HG03280 (cell line): ENCODE results near the gene CCDC149.

ENCODE experiments used
- ATAC-seq: cut with Tn5 transposase; IDR thresholded peaks from one replicate; pipeline ENCODE4 v1.9.1; 2021; ENCODE audit warnings: mild to moderate bottlenecking, moderate library complexity; ENCODE audit not compliant: unreplicated experiment

Gene CCDC149

GRCh38 chr4:24780936-24781495, 131.8 kb downstream of the CCDC149 start:
- ATAC-seq, result no peak

GRCh38 chr4:24778464-24779225, 134.2 kb downstream of the CCDC149 start:
- no peak for ATAC-seq

GRCh38 chr4:24777536-24778463, 135.0 kb downstream of the CCDC149 start:
- ATAC-seq, result no peak

- ATAC-seq, result no peak
Measured at GRCh38 chr4:24775750-24776149, 137.1 kb downstream of the CCDC149 start.

GRCh38 chr4:24775032-24775605, 137.7 kb downstream of the CCDC149 start:
- no peak for ATAC-seq

- no peak for ATAC-seq
Measured at GRCh38 chr4:24774452-24774851, 138.4 kb downstream of the CCDC149 start.

GRCh38 chr4:24772952-24773351, 139.9 kb downstream of the CCDC149 start:
- no peak for ATAC-seq

GRCh38 chr4:24772061-24772705, 140.7 kb downstream of the CCDC149 start:
- no peak for ATAC-seq

GRCh38 chr4:24771241-24771640, 141.6 kb downstream of the CCDC149 start:
- ATAC-seq, result no peak

- no peak for ATAC-seq
Measured at GRCh38 chr4:24770667-24771066, 142.2 kb downstream of the CCDC149 start.

GRCh38 chr4:24770032-24770584, 142.7 kb downstream of the CCDC149 start:
- ATAC-seq, result peak; percentile 48

- ATAC-seq, result no peak
Measured at GRCh38 chr4:24769571-24769970, 143.3 kb downstream of the CCDC149 start.

- peak; percentile 77 for ATAC-seq
Measured at GRCh38 chr4:24768604-24769003, 144.2 kb downstream of the CCDC149 start.

- ATAC-seq, result no peak
Measured at GRCh38 chr4:24768006-24768405, 144.8 kb downstream of the CCDC149 start.

- ATAC-seq, result no peak
Measured at GRCh38 chr4:24765376-24765988, 147.4 kb downstream of the CCDC149 start.

- ATAC-seq, result no peak
Measured at GRCh38 chr4:24764345-24764744, 148.5 kb downstream of the CCDC149 start.

- no peak for ATAC-seq
Measured at GRCh38 chr4:24763631-24764297, 149.1 kb downstream of the CCDC149 start.
